Measurements from ENCODE around the gene SEC31A. TPM values are rescaled to one million over a fixed set of nuclear protein-coding genes. Genes with fewer than 3 reads are reported as not detected.

Gene SEC31A
- total RNA-seq, 1 experiment from 2014 or later: 212 TPM

GRCh38 chr4:82780170-82780751 lies 110.7 kb downstream of the SEC31A start:
- Mint-ChIP-seq H3K4me1 (ENCODE audit: insufficient read depth, unreplicated experiment) (peaks cover 26% of the 10 kb centered on the region), H3K4me3 (ENCODE audit: unreplicated experiment) (no peak overlapping the region), H3K9me3 (ENCODE audit: unreplicated experiment) (no peaks in the 10 kb centered on the region), H3K27me3 (ENCODE audit: insufficient read depth, unreplicated experiment) (no peaks in the 10 kb centered on the region), H3K36me3 (ENCODE audit: insufficient read depth, unreplicated experiment) (no peaks in the 10 kb centered on the region), H3K27ac (ENCODE audit: low read depth, unreplicated experiment) (no peak overlapping the region)
- ChIA-PET POLR2A (interaction anchor here (0.6 to 1.0 kb wide), 2 partner anchors 20 to 29 kb away, joined by 3 to 4 read pairs; no protein-coding TSS in a partner anchor), CTCF (no interaction called here)
- no peak for TF ChIP-seq CTCF (IDR thresholded peaks at IDR 0.05; ENCODE audit: unreplicated experiment)
- no TSS peak for BruUV-seq (replicated peaks)
- intact Hi-C loops (cut with micrococcal nuclease): no loop called here
- no peak for DNase-seq (ENCODE audit: unreplicated experiment)

- intact Hi-C loops (cut with micrococcal nuclease): no loop called here
- ChIA-PET CTCF (interaction anchor here (1.0 kb wide), 1 partner anchor 24 kb away, joined by 3 read pairs; no protein-coding TSS in a partner anchor), POLR2A (interaction anchor here (0.8 kb wide), 1 partner anchor 26 kb away, joined by 3 read pairs; no protein-coding TSS in a partner anchor)
- DNase-seq (ENCODE audit: unreplicated experiment): peak; percentile 38
- H3K27me3 Mint-ChIP-seq (ENCODE audit: insufficient read depth, unreplicated experiment): no peaks in the 10 kb centered on the region
- H3K4me1 Mint-ChIP-seq (ENCODE audit: insufficient read depth, unreplicated experiment): peaks cover 16% of the 10 kb centered on the region
- no peak overlapping the region for H3K4me3 Mint-ChIP-seq (ENCODE audit: unreplicated experiment)
- H3K36me3 Mint-ChIP-seq (ENCODE audit: insufficient read depth, unreplicated experiment): no peaks in the 10 kb centered on the region
- no TSS peak for BruUV-seq (replicated peaks)
- no peak for TF ChIP-seq CTCF (IDR thresholded peaks at IDR 0.05; ENCODE audit: unreplicated experiment)
- no peak overlapping the region for H3K27ac Mint-ChIP-seq (ENCODE audit: low read depth, unreplicated experiment)
- no peaks in the 10 kb centered on the region for H3K9me3 Mint-ChIP-seq (ENCODE audit: unreplicated experiment)
These were observed 111.9 kb downstream of the SEC31A start for GRCh38 chr4:82779032-82779431.

- Mint-ChIP-seq H3K9me3 (ENCODE audit: unreplicated experiment) (no peaks in the 10 kb centered on the region), H3K27ac (ENCODE audit: low read depth, unreplicated experiment) (no peak overlapping the region), H3K4me1 (ENCODE audit: insufficient read depth, unreplicated experiment) (peaks cover 16% of the 10 kb centered on the region), H3K36me3 (ENCODE audit: insufficient read depth, unreplicated experiment) (no peaks in the 10 kb centered on the region), H3K27me3 (ENCODE audit: insufficient read depth, unreplicated experiment) (no peaks in the 10 kb centered on the region), H3K4me3 (ENCODE audit: unreplicated experiment) (no peak overlapping the region)
- DNase-seq (ENCODE audit: unreplicated experiment): no peak
- TF ChIP-seq CTCF (IDR thresholded peaks at IDR 0.05; ENCODE audit: unreplicated experiment): no peak
- ChIA-PET POLR2A (interaction anchor here (0.6 kb wide), 1 partner anchor 9 kb away, joined by 3 read pairs; no protein-coding TSS in a partner anchor), CTCF (interaction anchor here (0.6 to 1.0 kb wide), 2 partner anchors 25 to 26 kb away, joined by 3 read pairs; no protein-coding TSS in a partner anchor)
- no TSS peak for BruUV-seq (replicated peaks)
- intact Hi-C loops (cut with micrococcal nuclease): no loop called here
These were observed 113.0 kb downstream of the SEC31A start for GRCh38 chr4:82777857-82778525.

- CTCF ChIA-PET: interaction anchor here (2.0 kb wide), 1 partner anchor 56 kb away, joined by 6 read pairs; no protein-coding TSS in a partner anchor
- Mint-ChIP-seq H3K27me3 (ENCODE audit: insufficient read depth, unreplicated experiment) (no peaks in the 10 kb centered on the region), H3K4me3 (ENCODE audit: unreplicated experiment) (no peak overlapping the region), H3K9me3 (ENCODE audit: unreplicated experiment) (no peaks in the 10 kb centered on the region), H3K27ac (ENCODE audit: low read depth, unreplicated experiment) (no peak overlapping the region), H3K36me3 (ENCODE audit: insufficient read depth, unreplicated experiment) (no peaks in the 10 kb centered on the region), H3K4me1 (ENCODE audit: insufficient read depth, unreplicated experiment) (peaks cover 10% of the 10 kb centered on the region)
- TF ChIP-seq CTCF (IDR thresholded peaks at IDR 0.05; ENCODE audit: unreplicated experiment): no peak
- no TSS peak for BruUV-seq (replicated peaks)
- intact Hi-C loops (cut with micrococcal nuclease): no loop called here
- DNase-seq (ENCODE audit: unreplicated experiment): peak; percentile 37
- POLR2A ChIA-PET: interaction anchor here (1.3 kb wide), 1 partner anchor 8 kb away, joined by 6 read pairs; no protein-coding TSS in a partner anchor
These were observed 113.9 kb downstream of the SEC31A start for GRCh38 chr4:82776925-82777542.
